CD14-positive monocyte (primary cell): ENCODE measurements around the gene SSBP2. TPM values are rescaled to one million over a fixed set of nuclear protein-coding genes. Genes with fewer than 3 reads are reported as not detected.
A peak's percentile ranks its signal among the peaks of the same experiment; 100 is the strongest.

Experiments used
- DNase-seq, 3 donors: peaks; one replicate each; pipeline ENCODE4 v3.0.0-alpha.2; 2011 to 2022
- H2AFZ ChIP-seq: 2 replicates; pipeline ENCODE4 v1.6.0; 2012; ENCODE audit warnings: mild to moderate bottlenecking, low read depth, low read length, inconsistent platforms; ENCODE audit not compliant: insufficient read depth, poor library complexity, severe bottlenecking
- H3K27ac ChIP-seq, 2 donors: 1 replicate in 1 of 2; 2 replicates in 1 of 2; pipeline ENCODE4 v1.5.1; 2012 to 2013; ENCODE audit warnings: low read length in 2 of 2, control low read depth in 1 of 2, inconsistent platforms in 1 of 2, low read depth in 1 of 2, mild to moderate bottlenecking in 1 of 2
- H3K27me3 ChIP-seq, 2 donors: one replicate each; pipeline versions ENCODE4 v1.6.0 to v1.6.1; 2011 to 2013; ENCODE audit warnings: low read length in 2 of 2; ENCODE audit not compliant: control insufficient read depth in 2 of 2, insufficient read depth in 2 of 2
- H3K36me3 ChIP-seq, 2 donors: replicated peaks in 1 of 2; 1 replicate in 1 of 2; 2 replicates in 1 of 2; pipeline versions ENCODE4 v1.5.1 to v1.6.1; 2012 to 2013; ENCODE audit warnings: low read length in 2 of 2, control low read depth in 1 of 2, inconsistent platforms in 1 of 2, mild to moderate bottlenecking in 1 of 2; ENCODE audit not compliant: insufficient read depth in 2 of 2, control insufficient read depth in 1 of 2
- H3K4me1 ChIP-seq, 2 donors: 1 replicate in 1 of 2; 2 replicates in 1 of 2; pipeline versions ENCODE4 v1.5.1 to v1.6.1; 2012 to 2013; ENCODE audit warnings: low read length in 2 of 2, control low read depth in 1 of 2, inconsistent platforms in 1 of 2, mild to moderate bottlenecking in 1 of 2, moderate library complexity in 1 of 2; ENCODE audit not compliant: insufficient read depth in 2 of 2, control insufficient read depth in 1 of 2
- H3K4me2 ChIP-seq: replicated peaks from 2 replicates; pipeline ENCODE3; 2012; ENCODE audit warnings: low read length, moderate library complexity, mild to moderate bottlenecking; ENCODE audit not compliant: poor library complexity, severe bottlenecking; ENCODE audit errors: extremely low read depth
- H3K4me3 ChIP-seq, 3 experiments: fragments of 200-600 bp in 1 of 3; sonication (generic) in 1 of 3; replicated peaks in 1 of 3; 1 replicate in 2 of 3; 2 replicates in 1 of 3; pipeline ENCODE4 v1.5.1; 2011 to 2013; ENCODE audit warnings: low read length in 3 of 3, mild to moderate bottlenecking in 3 of 3, control low read depth in 2 of 3, low read depth in 2 of 3, inconsistent platforms in 1 of 3, moderate library complexity in 1 of 3
- H3K79me2 ChIP-seq: 2 replicates; pipeline ENCODE4 v1.6.0; 2012; ENCODE audit warnings: mild to moderate bottlenecking, control low read depth, inconsistent platforms, low read length, moderate library complexity; ENCODE audit not compliant: insufficient read depth
- H3K9ac ChIP-seq: 2 replicates; pipeline ENCODE4 v1.6.0; 2017; ENCODE audit warnings: low read length, mild to moderate bottlenecking; ENCODE audit not compliant: insufficient read depth, poor library complexity, severe bottlenecking
- H3K9me3 ChIP-seq, 2 donors: replicated peaks in 1 of 2; 1 replicate in 1 of 2; 2 replicates in 1 of 2; pipeline versions ENCODE4 v1.5.1 to v1.6.1; 2012 to 2013; ENCODE audit warnings: low read length in 2 of 2, control low read depth in 1 of 2; ENCODE audit not compliant: control insufficient read depth in 1 of 2, insufficient read depth in 1 of 2
- H4K20me1 ChIP-seq: 2 replicates; pipeline ENCODE4 v1.6.0; 2012; ENCODE audit warnings: mild to moderate bottlenecking, low read length, control low read depth, moderate library complexity; ENCODE audit not compliant: insufficient read depth
- H3K27ac Mint-ChIP-seq, 7 donors: one replicate each; pipeline ENCODE4 v1.8.0; 2020; ENCODE audit warnings: mild to moderate bottlenecking in 7 of 7, mixed read lengths in 7 of 7, moderate library complexity in 6 of 7, inconsistent platforms in 2 of 7
- H3K27me3 Mint-ChIP-seq, 3 donors: one replicate each; pipeline ENCODE4 v1.8.0; 2021 to 2022; ENCODE audit warnings: low read depth in 3 of 3, mild to moderate bottlenecking in 3 of 3, mixed read lengths in 3 of 3, moderate library complexity in 3 of 3, inconsistent platforms in 1 of 3
- H3K36me3 Mint-ChIP-seq, 2 donors: one replicate each; pipeline ENCODE4 v1.8.0; 2020; ENCODE audit warnings: mixed read lengths in 2 of 2, inconsistent platforms in 1 of 2, mild to moderate bottlenecking in 1 of 2
- H3K4me1 Mint-ChIP-seq: one replicate; pipeline ENCODE4 v1.8.0; 2020; ENCODE audit warnings: mild to moderate bottlenecking, mixed read lengths
- H3K4me3 Mint-ChIP-seq, 2 donors: one replicate each; pipeline ENCODE4 v1.8.0; 2020; ENCODE audit warnings: mild to moderate bottlenecking in 2 of 2, mixed read lengths in 2 of 2, moderate library complexity in 1 of 2
- H3K9me3 Mint-ChIP-seq, 7 donors: one replicate each; pipeline ENCODE4 v1.8.0; 2020 to 2022; ENCODE audit warnings: mixed read lengths in 7 of 7, mild to moderate bottlenecking in 6 of 7, moderate library complexity in 6 of 7, inconsistent platforms in 2 of 7
- WGBS: methylation state at CpG from one replicate; pipeline ENCODE4 v1.1.5; 2013; ENCODE audit warnings: missing lambda C conversion rate; ENCODE audit not compliant: insufficient coverage; 5-methylcytosine and 5-hydroxymethylcytosine counted together
- intact Hi-C, 2 donors: fragments of 100-400 bp; cut with micrococcal nuclease; formaldehyde crosslinking; loops; one replicate each; pipeline versions ENCODE4 v1.15.0 to v1.15.1; 2023
- polyA plus RNA-seq, 3 donors: library from polyadenylated mRNA; depleted of rRNA in 1 of 3; unstranded in 2 of 3; stranded (reverse) in 1 of 3; fragments of 300-500 nt in 2 of 3; fragments of >200 nt in 1 of 3; fragmentation: Illumina TruSeq in 2 of 3; gene quantifications; 1 replicate in 2 of 3; 2 replicates in 1 of 3; pipeline ENCODE4 v1.2.3, GENCODE V29; 2012 to 2021
- TF ChIP-seq, protein P1 (sequence below): fragments of 200-600 bp; IDR thresholded peaks from one replicate; pipeline ENCODE4 v1.8.0; 2022; ENCODE audit warnings: antibody characterized with exemption, mild to moderate bottlenecking

Gene SSBP2
- polyA plus RNA-seq, 3 donors, result 29.1 to 55.2 (median 53.4) TPM

DNA sequence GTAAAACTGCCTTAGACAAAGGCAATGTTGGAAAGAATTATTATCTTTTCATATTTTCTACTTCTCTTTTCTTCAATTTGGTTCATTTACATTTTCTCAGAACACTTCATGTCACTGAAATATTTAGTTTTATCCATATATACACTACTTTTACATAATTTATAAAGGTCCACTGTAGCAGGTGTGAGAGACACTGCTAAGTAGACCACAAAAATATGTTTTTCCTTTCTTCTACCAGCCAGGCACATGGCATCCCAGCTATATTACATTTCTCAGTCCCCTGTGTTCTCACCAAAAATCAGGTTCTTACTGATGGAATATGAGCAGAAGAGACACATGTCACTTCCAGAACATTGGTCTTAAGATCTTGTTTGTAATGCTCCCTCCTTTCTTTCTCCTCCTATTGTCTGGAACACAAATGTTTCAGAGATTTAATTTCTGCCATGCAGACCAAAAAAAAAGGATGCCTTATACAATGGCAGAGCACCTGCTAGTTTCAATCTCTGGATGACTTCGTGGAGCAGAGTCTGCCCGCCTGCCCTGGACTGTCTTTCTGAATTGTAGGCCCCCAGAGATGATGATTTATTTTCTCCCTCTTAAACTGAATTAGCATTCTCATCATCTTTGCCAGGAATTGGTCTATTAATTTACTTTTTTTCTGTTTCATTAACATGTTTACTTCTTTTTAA, 231.5 kb downstream of the SSBP2 start:
- H3K4me3 ChIP-seq, result no peak overlapping the region
- H3K9ac ChIP-seq, result no peak overlapping the region
- no peaks in the 10 kb centered on the region for H4K20me1 ChIP-seq
- Mint-ChIP-seq H3K27ac (peak overlapping the region in 2 of 7 donors; percentile 40 to 61), H3K4me3 (no peak overlapping the region), H3K27me3 (no peaks in the 10 kb centered on the region), H3K9me3 (no peaks in the 10 kb centered on the region), H3K4me1 (peaks cover 11% of the 10 kb centered on the region), H3K36me3 (no peaks in the 10 kb centered on the region)
- intact Hi-C loops, result no loop called here
- H3K4me1 ChIP-seq, result peaks cover 0 to 5% of the 10 kb centered on the region in 2 donors
- H3K4me2 ChIP-seq, result no peak overlapping the region
- no peak for DNase-seq
- H3K27ac ChIP-seq, result no peak overlapping the region
- TF ChIP-seq, protein P1, sequence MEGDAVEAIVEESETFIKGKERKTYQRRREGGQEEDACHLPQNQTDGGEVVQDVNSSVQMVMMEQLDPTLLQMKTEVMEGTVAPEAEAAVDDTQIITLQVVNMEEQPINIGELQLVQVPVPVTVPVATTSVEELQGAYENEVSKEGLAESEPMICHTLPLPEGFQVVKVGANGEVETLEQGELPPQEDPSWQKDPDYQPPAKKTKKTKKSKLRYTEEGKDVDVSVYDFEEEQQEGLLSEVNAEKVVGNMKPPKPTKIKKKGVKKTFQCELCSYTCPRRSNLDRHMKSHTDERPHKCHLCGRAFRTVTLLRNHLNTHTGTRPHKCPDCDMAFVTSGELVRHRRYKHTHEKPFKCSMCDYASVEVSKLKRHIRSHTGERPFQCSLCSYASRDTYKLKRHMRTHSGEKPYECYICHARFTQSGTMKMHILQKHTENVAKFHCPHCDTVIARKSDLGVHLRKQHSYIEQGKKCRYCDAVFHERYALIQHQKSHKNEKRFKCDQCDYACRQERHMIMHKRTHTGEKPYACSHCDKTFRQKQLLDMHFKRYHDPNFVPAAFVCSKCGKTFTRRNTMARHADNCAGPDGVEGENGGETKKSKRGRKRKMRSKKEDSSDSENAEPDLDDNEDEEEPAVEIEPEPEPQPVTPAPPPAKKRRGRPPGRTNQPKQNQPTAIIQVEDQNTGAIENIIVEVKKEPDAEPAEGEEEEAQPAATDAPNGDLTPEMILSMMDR, result no peak
- H2AFZ ChIP-seq, result no peak overlapping the region
- no CpG with 5 or more reads among the region's 2 CpGs for WGBS
- no peaks in the 10 kb centered on the region for H3K27me3 ChIP-seq
- H3K79me2 ChIP-seq, result no peaks in the 10 kb centered on the region
- no peaks in the 10 kb centered on the region for H3K36me3 ChIP-seq
- H3K9me3 ChIP-seq, result no peaks in the 10 kb centered on the region

DNA sequence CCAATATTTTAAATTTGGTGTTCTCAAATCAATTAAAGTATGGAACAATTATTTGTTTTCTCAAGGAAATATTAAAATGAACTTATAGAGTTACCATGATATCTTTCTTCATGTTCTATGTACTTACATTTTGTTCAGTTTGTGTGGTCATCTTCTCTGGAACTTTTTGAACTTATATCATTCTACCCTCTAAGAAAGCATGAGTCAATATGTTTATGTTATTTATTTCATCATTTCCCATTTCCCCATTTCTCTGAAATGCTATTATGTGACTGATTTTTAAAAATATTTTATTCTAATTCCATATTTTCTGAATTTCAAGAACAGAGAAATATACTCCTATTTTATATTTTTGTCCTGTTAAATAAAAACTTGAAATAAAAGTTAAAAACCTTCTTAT, 233.4 kb downstream of the SSBP2 start:
- Mint-ChIP-seq H3K27me3 (no peaks in the 10 kb centered on the region), H3K9me3 (no peaks in the 10 kb centered on the region), H3K36me3 (no peaks in the 10 kb centered on the region), H3K4me3 (no peak overlapping the region), H3K4me1 (peaks cover 11% of the 10 kb centered on the region), H3K27ac (peak overlapping the region in 1 of 7 donors; percentile 64)
- no peaks in the 10 kb centered on the region for H3K27me3 ChIP-seq
- no peaks in the 10 kb centered on the region for H3K36me3 ChIP-seq
- TF ChIP-seq, protein P1, result no peak
- H3K79me2 ChIP-seq, result no peaks in the 10 kb centered on the region
- no peaks in the 10 kb centered on the region for H4K20me1 ChIP-seq
- no peaks in the 10 kb centered on the region for H3K9me3 ChIP-seq
- no peak overlapping the region for H3K4me2 ChIP-seq
- DNase-seq, result peak; percentile 25 to 62 (median 59)
- H3K27ac ChIP-seq, result no peak overlapping the region
- H3K4me1 ChIP-seq, result peaks cover 0 to 5% of the 10 kb centered on the region in 2 donors
- intact Hi-C loops, result no loop called here
- no peak overlapping the region for H2AFZ ChIP-seq
- no peak overlapping the region for H3K9ac ChIP-seq
- H3K4me3 ChIP-seq, result no peak overlapping the region
